GM21447 (cell line): ENCODE data around the gene WSCD2.

Experiments used
- ATAC-seq: cut with Tn5 transposase; IDR thresholded peaks from one replicate; pipeline ENCODE4 v1.9.1; 2021; ENCODE audit not compliant: unreplicated experiment

WSCD2 gene

DNA sequence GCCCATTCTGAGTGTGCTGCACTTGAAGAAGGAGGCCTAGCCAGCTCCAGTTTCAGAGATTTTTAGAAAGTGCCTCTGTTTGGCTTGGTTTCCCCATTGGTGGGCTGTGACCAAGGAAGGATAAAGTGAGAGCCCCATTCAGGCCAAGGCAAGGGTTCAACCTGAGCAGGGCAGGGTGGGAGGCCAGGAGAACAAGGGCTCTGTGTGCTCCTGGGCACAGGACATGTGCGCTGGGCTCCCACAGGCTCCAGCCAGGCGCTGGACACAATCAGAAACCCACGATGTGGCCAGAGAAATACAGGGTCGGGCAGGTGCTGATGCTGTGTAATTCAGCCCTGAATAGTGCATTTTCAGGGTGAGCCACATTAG lies 23.1 kb downstream of the WSCD2 start:
- ATAC-seq, result no peak

DNA sequence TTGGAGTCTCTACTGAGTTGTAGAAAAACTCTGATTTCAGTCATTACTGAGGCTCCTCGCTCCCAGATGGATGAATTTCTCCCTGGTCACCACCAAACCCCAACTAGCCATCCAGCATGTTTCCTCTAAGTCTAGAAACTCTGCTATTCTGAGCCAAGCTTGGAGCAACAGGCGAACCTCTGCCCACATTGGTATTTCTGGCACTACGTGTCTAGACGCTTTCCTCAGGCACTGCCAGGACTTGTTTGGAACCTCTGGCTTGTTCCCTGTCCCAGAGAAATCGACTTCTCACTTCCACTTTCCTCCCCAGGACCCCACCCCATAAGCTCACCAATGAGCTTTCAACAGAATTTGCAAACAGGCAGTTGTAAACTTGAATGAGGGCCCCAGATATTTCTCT lies 27.6 kb downstream of the WSCD2 start:
- ATAC-seq, result no peak

GRCh38 chr12:108157870-108158459 lies 28.9 kb downstream of the WSCD2 start:
- ATAC-seq, result no peak

DNA sequence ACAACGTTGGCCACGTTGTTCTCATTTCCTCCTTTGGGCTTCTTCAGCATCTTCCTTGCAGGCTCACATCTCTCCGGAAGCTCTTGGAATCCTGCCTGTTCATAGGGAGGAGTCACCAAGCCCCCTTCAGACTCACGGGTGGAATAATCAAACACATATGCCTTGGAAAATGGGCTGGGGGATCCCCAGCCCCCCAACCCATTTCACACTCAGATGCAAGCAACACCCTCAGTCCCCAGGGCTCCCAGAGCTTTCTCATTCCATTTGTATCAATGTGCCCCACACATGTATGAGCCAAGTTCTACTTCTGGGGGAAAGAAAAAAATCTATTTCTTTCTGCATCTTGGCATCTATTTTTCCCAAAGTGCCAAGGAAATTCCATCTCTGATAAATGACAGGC lies 33.1 kb downstream of the WSCD2 start:
- ATAC-seq, result no peak

DNA sequence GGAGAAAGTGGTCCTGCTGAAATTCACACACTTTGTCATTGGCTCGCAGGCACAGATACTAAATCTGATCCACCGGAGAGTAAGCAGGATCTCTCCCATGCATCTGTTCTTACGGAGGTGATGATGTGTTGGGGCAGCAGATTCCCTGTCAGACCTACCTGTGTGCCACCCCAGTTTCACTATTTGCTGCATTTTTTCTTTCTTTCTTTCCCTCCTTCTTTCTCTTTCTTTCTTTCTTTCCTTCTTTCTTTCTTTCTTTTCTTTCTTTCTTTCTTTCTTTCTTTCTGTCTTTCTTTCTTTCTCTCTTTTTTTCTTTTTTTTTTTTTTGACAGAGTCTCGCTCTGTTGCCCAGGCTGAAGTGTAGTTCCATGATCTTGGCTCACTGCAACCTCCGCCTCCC lies 37.4 kb downstream of the WSCD2 start:
- ATAC-seq, result no peak

DNA sequence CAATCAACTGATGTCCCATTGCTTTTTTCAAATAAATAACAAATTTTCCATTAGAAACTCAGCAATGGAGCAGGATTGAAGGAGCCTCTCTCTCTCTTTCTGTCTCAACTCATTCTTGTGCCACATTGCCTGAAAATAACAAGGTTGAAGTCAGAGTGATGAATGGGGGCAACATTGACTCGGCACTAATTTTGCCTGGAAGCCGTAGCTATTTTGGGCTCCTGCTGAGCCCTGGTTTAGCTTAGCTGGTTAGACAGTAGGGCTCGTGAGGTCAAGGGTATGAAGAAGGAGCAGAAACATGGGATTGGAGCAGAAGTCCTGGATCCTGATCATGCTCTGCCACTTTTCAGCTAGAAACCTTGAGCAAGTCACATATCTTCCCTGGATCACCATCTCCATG lies 38.9 kb downstream of the WSCD2 start:
- ATAC-seq, result no peak

GRCh38 chr12:108169708-108170107 lies 40.6 kb downstream of the WSCD2 start:
- no peak for ATAC-seq

DNA sequence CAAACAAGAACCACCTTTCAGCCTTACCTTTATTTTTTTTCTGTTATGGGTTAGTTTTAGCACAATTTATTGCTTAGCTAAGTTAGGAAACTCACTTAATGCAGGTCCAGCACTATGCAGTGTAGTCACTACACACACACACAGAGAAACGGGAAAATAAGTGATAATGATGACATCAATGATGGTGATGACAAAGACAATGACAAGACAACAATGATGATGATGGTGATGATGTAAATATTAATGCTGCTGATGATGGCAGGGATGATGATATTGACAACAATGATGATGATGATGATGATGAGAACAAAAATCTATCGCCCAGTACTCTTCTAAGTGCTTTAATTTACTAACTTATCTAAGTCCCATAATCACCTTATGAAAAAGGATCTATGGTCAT lies 41.1 kb downstream of the WSCD2 start:
- ATAC-seq, result no peak

DNA sequence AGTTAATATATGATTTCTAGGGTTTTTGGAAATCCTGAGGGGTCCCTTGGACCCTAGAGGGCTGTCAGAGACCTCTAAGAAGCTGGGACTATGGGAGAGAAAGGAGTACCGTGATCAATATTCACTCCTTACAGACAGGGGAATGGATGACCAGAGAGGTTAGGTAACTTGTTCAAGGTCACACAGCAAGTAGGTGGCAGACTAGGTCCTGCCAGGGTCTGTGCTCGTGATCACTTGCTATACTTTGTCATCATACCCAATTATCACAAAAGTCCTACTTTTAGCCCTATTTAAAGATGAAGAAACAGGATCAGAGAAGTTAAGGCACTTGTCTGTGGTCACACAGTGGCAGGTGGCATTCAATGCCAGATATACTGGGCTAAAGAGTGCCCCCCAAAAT lies 42.9 kb downstream of the WSCD2 start:
- ATAC-seq, result no peak

GRCh38 chr12:108173160-108173559 lies 44.1 kb downstream of the WSCD2 start:
- no peak for ATAC-seq

DNA sequence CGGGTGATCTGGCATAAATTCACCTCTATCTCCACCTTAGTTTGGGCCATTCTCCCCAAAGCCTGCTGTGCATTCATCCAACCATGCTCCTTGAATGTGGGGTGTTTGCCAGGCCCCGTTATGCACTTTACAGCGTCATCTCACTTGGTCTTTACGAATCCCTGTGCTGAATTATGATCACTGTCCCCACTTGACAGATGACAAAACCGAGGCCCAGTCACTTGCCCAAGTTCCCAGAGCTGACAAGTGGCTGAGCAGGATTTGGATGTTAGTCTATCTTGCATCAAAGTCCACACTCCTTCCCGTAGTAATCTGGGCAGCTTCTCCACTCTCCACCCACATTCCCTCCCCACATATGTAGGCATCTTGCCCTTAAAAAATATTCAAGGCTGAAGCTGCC lies 44.8 kb downstream of the WSCD2 start:
- ATAC-seq, result no peak

DNA sequence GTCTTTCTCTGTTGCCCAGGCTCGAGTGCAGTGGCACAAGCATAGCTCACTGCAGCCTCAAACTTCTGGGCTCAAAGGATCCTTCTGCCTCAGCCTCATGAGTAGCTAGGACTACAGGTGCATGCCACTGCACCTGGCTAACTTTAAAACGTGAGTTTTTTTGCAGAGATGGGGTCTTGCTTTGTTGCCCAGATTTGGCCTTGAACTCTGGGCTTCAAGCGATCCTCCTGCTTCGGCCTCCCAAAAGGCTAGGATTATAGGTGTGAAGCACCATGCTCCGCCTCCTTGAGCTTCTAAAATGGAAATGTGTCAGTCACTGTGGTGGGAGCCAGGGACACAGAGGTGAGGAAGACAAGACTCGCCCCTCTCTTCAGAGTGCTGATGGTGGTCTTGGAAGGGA lies 45.6 kb downstream of the WSCD2 start:
- no peak for ATAC-seq

DNA sequence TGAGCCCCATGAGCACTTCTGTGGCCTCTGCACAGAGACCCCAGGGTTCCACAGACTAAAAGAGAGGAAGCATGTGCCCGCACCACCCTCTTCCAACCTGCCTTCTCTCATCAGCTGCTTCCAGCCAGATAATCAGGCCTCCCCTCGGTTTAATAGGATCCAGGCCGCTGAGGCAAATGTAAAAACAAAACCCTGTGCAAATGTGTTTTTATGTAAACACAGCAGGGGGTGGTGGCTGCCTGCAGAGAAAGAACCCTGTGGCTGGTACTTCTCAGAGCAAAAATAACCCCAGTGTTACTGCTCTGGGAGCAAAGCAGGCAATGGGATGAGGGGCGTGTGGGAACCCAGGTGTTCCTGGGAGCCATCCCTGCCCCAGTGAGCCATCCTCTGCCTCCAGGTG lies 46.2 kb downstream of the WSCD2 start:
- ATAC-seq, result no peak

DNA sequence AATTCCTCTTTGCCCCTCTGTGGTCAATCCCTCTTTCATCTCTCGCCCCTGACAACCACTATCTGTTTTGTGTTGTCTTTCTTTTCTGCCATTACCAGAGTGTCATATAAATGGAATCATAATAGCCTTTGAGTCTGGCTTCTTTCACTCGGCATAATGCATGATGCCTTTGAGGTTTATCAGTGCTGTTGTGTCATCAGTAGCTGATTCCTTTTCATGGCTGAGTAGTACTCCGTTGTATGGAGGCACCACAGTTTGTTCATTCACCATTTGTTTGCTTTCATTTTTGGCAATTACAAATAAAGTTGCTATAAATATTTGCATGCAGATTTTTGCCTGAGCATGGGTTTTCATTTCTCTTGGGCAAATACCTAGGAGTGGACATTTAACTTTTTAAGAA lies 47.2 kb downstream of the WSCD2 start:
- no peak for ATAC-seq

GRCh38 chr12:108177131-108177530 lies 48.0 kb downstream of the WSCD2 start:
- no peak for ATAC-seq

DNA sequence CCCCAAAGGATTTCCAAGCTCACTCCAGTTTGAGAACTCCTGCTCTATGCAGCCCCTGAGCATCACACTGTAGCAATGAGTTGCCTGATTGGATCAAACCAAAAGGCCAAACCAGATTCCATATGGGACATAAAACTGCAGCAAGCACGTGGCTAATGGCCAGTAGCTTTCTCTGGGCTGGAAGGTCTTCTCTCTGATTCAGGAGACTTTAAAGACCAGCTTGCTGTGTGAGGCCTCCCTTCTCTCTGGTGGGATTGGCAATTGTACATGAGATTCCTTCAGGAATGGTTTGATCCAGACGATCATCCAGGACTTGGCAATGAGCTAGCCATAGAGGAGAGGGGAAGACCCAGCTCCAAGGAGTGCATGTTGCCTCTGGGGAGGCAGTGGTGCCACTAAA lies 50.2 kb downstream of the WSCD2 start:
- no peak for ATAC-seq

DNA sequence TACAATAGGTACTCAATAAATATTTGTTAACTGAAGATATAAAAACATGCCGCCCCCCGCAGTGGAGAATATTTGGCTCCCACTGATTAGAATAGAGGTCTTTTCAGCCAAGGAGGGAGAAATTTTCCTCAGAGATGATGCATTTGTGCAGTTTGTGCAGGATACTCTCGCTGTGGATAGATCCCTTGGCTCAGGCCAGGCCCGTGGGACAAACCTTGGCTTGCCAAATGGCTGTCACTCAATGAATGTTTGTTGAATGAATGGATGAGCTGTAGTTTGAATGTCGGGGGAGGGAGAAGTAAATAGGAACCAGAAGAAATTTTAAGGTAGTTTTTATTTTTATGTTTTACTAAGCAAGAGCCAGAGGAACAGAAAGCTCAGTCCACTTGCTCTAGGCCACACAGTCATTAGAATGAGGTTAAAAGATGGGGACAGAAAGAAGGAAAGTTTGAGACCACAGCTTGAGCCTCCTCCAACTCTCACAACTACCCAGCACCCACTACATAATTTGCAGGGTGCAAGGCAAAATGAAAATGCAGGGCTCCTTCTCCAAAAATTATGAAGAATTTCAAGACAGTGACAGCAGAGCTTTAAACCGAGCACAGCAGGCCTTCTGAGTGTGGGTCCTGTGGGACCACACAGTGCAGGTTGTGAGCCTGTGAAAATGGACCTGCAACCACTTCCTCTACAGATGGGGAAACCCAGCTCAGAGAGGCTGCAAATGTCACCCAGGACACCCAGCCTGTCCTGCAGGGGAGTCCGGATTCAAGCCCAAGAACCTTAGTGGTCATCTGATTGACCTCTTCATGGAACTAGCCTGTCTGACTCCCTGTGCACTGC lies 51.4 kb downstream of the WSCD2 start:
- ATAC-seq, result no peak

DNA sequence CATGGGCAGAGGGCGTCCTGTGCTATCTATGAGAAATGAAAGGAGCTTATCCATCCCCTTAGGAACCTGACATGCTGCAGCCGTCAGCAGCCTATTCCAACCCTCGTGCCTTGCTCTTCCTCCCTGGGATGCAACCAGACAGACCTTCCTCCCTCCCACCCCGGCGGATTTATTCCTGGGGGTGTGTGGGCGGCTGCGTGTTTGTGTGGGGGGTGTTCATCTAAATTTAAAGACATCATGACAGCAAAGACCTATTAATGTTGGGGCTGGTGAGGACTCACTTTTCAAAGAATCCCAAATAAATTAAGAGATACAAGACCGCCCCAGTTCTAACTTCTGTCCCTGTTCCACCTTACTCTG lies 52.0 kb downstream of the WSCD2 start:
- no peak for ATAC-seq

DNA sequence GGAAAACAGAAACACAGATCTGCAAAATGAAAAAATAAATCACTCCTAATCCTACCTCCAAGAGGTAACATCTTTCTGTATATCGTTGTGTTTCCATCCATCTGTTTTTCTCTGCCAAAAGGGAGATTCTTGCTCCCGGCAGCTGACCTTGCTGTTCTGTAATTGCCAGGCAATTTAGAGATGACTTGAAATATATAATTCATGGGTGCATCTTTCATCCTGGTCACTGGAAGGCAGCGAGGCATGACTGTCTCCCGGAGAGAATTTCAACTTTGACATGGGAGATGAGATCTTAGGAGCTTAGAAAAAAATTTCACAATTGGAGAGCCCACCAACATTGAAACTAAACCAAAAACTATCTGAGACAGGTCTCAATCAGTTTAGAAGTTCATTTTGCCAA lies 53.0 kb downstream of the WSCD2 start:
- no peak for ATAC-seq

DNA sequence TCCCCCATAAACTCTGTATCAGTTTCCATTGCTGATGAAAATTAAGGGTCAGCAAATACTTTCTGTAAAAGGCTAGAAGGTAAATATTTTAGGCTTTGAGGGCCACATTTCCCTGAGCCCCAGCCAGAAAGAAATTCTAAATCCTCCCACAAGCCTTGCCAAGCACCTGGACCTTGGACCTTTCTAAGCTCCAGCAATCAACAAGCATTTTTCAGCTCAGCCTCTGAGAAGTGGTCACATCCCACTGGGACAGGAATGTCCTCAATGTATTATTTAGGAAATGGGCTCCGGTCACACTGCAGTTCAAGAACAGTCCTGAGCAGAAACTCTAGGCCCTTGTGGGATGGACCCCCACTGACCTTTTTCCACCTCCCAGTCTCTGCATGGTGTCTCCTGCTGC lies 55.9 kb downstream of the WSCD2 start:
- ATAC-seq, result no peak

GRCh38 chr12:108187831-108188230 lies 58.7 kb downstream of the WSCD2 start:
- no peak for ATAC-seq

- ATAC-seq, result no peak
Observed at GRCh38 chr12:108190529-108190928, 61.4 kb downstream of the WSCD2 start.

- no peak for ATAC-seq
Observed at GRCh38 chr12:108191086-108191485, 62.0 kb downstream of the WSCD2 start.
